Type B pancreatic cell (in vitro differentiated cells): ENCODE data around the gene ADAMTS9. TPM values are rescaled to one million over a fixed set of nuclear protein-coding genes. Genes with fewer than 3 reads are reported as not detected.

Experiments used
- DNase-seq: peaks from one replicate; pipeline ENCODE4 v3.0.0; 2021; ENCODE audit warnings: mixed read lengths; ENCODE audit not compliant: unreplicated experiment; ENCODE audit errors: extremely low spot score
- H3K27ac Mint-ChIP-seq: 2 replicates; pipeline ENCODE4 v1.8.0; 2021; ENCODE audit warnings: mild to moderate bottlenecking, mixed read lengths
- H3K27me3 Mint-ChIP-seq: 2 replicates; pipeline ENCODE4 v1.8.0; 2021; ENCODE audit warnings: mixed read lengths
- H3K36me3 Mint-ChIP-seq: 2 replicates; pipeline ENCODE4 v1.8.0; 2021; ENCODE audit warnings: mixed read lengths
- H3K4me1 Mint-ChIP-seq: one replicate; pipeline ENCODE4 v1.8.0; 2021; ENCODE audit warnings: mixed read lengths; ENCODE audit not compliant: unreplicated experiment
- H3K4me3 Mint-ChIP-seq: 2 replicates; pipeline ENCODE4 v1.8.0; 2021; ENCODE audit warnings: mild to moderate bottlenecking, mixed read lengths
- H3K9me3 Mint-ChIP-seq: 2 replicates; pipeline ENCODE4 v1.8.0; 2021; ENCODE audit warnings: mixed read lengths
- CTCF ChIP-seq: fragments of 200-600 bp; sonication (generic); conservative IDR thresholded peaks from 2 replicates; pipeline ENCODE4 v1.5.0; 2021; ENCODE audit warnings: antibody characterized with exemption, mild to moderate bottlenecking
- total RNA-seq: library from RNA; stranded (reverse); gene quantifications from 2 replicates; pipeline ENCODE4 v1.2.1, GENCODE V29; 2021; ENCODE audit warnings: low replicate concordance

Gene ADAMTS9
- total RNA-seq, 1 donor from 2014 or later = 34.9 TPM

GRCh38 chr3:64536166-64536565 lies 151.6 kb downstream of the ADAMTS9 start:
- TF ChIP-seq CTCF = no peak
- H3K4me3 Mint-ChIP-seq = no peak overlapping the region
- H3K27me3 Mint-ChIP-seq = peaks cover 12% of the 10 kb centered on the region
- no peak for DNase-seq
- peaks cover 43% of the 10 kb centered on the region for H3K4me1 Mint-ChIP-seq
- peaks cover 21% of the 10 kb centered on the region for H3K36me3 Mint-ChIP-seq
- H3K9me3 Mint-ChIP-seq = no peaks in the 10 kb centered on the region
- H3K27ac Mint-ChIP-seq = no peak overlapping the region

- peak; percentile 96 for TF ChIP-seq CTCF
- Mint-ChIP-seq H3K27ac (peak overlapping the region; percentile 54), H3K9me3 (no peaks in the 10 kb centered on the region), H3K4me1 (peaks cover 34% of the 10 kb centered on the region), H3K4me3 (peak overlapping the region; percentile 32), H3K27me3 (peaks cover 10% of the 10 kb centered on the region), H3K36me3 (peaks cover 10% of the 10 kb centered on the region)
- peak; percentile 89 for DNase-seq
Observed at GRCh38 chr3:64533617-64534317, 154.0 kb downstream of the ADAMTS9 start.

- no peak for DNase-seq
- H3K9me3 Mint-ChIP-seq = no peaks in the 10 kb centered on the region
- peak; percentile 89 for TF ChIP-seq CTCF
- H3K36me3 Mint-ChIP-seq = no peaks in the 10 kb centered on the region
- H3K27me3 Mint-ChIP-seq = peaks cover 6% of the 10 kb centered on the region
- H3K27ac Mint-ChIP-seq = no peak overlapping the region
- H3K4me1 Mint-ChIP-seq = peaks cover 30% of the 10 kb centered on the region
- no peak overlapping the region for H3K4me3 Mint-ChIP-seq
Observed at GRCh38 chr3:64530434-64531049, 157.3 kb downstream of the ADAMTS9 start.

GRCh38 chr3:64523324-64523723 lies 164.5 kb downstream of the ADAMTS9 start:
- Mint-ChIP-seq H3K27ac (no peak overlapping the region), H3K4me1 (peaks cover 7% of the 10 kb centered on the region), H3K36me3 (peaks cover 25% of the 10 kb centered on the region), H3K9me3 (peaks cover 12% of the 10 kb centered on the region), H3K4me3 (no peak overlapping the region), H3K27me3 (no peaks in the 10 kb centered on the region)
- no peak for TF ChIP-seq CTCF
- no peak for DNase-seq

GRCh38 chr3:64520334-64520733 lies 167.5 kb downstream of the ADAMTS9 start:
- no peak for DNase-seq
- peaks cover 29% of the 10 kb centered on the region for H3K36me3 Mint-ChIP-seq
- H3K27ac Mint-ChIP-seq = no peak overlapping the region
- H3K4me3 Mint-ChIP-seq = no peak overlapping the region
- H3K27me3 Mint-ChIP-seq = no peaks in the 10 kb centered on the region
- H3K4me1 Mint-ChIP-seq = no peaks in the 10 kb centered on the region
- peaks cover 12% of the 10 kb centered on the region for H3K9me3 Mint-ChIP-seq
- no peak for TF ChIP-seq CTCF
